ACC112 (cell line): ENCODE data around the gene PPP1R3C.

Experiments
- H2AFZ ChIP-seq: fragments of 200-600 bp; sonication (generic); one replicate; pipeline ENCODE4 v1.6.0; 2017; ENCODE audit warnings: antibody characterized with exemption, low read length; ENCODE audit not compliant: unreplicated experiment
- H3K27ac ChIP-seq: fragments of 200-600 bp; sonication (generic); 2 replicates; pipeline ENCODE4 v1.5.1; 2014; ENCODE audit warnings: low read depth, mild to moderate bottlenecking, antibody characterized with exemption, low read length, moderate library complexity
- H3K27me3 ChIP-seq: fragments of 200-600 bp; sonication (generic); 2 replicates; pipeline ENCODE4 v1.6.1; 2014; ENCODE audit warnings: mild to moderate bottlenecking, antibody characterized with exemption, low read length, moderate library complexity, mixed read lengths; ENCODE audit not compliant: insufficient read depth
- H3K36me3 ChIP-seq: fragments of 200-600 bp; sonication (generic); 2 replicates; pipeline ENCODE4 v1.6.1; 2016; ENCODE audit warnings: mild to moderate bottlenecking, antibody characterized with exemption, low read length, moderate library complexity, mixed read lengths; ENCODE audit not compliant: insufficient read depth
- H3K4me1 ChIP-seq: fragments of 200-600 bp; sonication (generic); one replicate; pipeline ENCODE4 v1.6.1; 2016; ENCODE audit warnings: low read length, mixed read lengths; ENCODE audit not compliant: insufficient read depth, unreplicated experiment, control insufficient read depth
- H3K4me3 ChIP-seq: fragments of 200-600 bp; sonication (generic); 2 replicates; pipeline ENCODE4 v1.5.1; 2014; ENCODE audit warnings: mild to moderate bottlenecking, low read depth, low read length
- H3K79me2 ChIP-seq: fragments of 200-600 bp; sonication (generic); one replicate; pipeline ENCODE4 v1.6.0; 2016; ENCODE audit warnings: low read length; ENCODE audit not compliant: control insufficient read depth, unreplicated experiment, insufficient read depth

PPP1R3C gene

GRCh38 chr10:91589658-91590035 lies 43.2 kb downstream of the PPP1R3C start:
- Histone ChIP-seq H3K4me3 (no peak overlapping the region), H3K27me3 (no peaks in the 10 kb centered on the region), H3K4me1 (peaks cover 43% of the 10 kb centered on the region), H3K79me2 (no peaks in the 10 kb centered on the region), H3K27ac (peak overlapping the region; percentile 83), H3K36me3 (no peaks in the 10 kb centered on the region), H2AFZ (no peak overlapping the region)

- no peaks in the 10 kb centered on the region for H3K36me3 ChIP-seq
- H3K27ac ChIP-seq: peak overlapping the region; percentile 83
- no peaks in the 10 kb centered on the region for H3K27me3 ChIP-seq
- H3K79me2 ChIP-seq: no peaks in the 10 kb centered on the region
- peak overlapping the region; percentile 18 for H3K4me3 ChIP-seq
- peaks cover 43% of the 10 kb centered on the region for H3K4me1 ChIP-seq
- no peak overlapping the region for H2AFZ ChIP-seq
Measured at GRCh38 chr10:91589015-91589657, 43.7 kb downstream of the PPP1R3C start.

- H3K4me3 ChIP-seq: peak overlapping the region; percentile 19
- H3K4me1 ChIP-seq: peaks cover 43% of the 10 kb centered on the region
- H2AFZ ChIP-seq: peak overlapping the region; percentile 52
- peak overlapping the region; percentile 83 for H3K27ac ChIP-seq
- no peaks in the 10 kb centered on the region for H3K79me2 ChIP-seq
- H3K36me3 ChIP-seq: no peaks in the 10 kb centered on the region
- H3K27me3 ChIP-seq: no peaks in the 10 kb centered on the region
Measured at GRCh38 chr10:91587710-91588638, 44.9 kb downstream of the PPP1R3C start.

GRCh38 chr10:91582153-91582554 lies 50.7 kb downstream of the PPP1R3C start:
- H3K36me3 ChIP-seq: no peaks in the 10 kb centered on the region

GRCh38 chr10:91579329-91579985 lies 53.4 kb downstream of the PPP1R3C start:
- Histone ChIP-seq H3K27me3 (no peaks in the 10 kb centered on the region), H2AFZ (no peak overlapping the region), H3K27ac (no peak overlapping the region), H3K4me1 (no peaks in the 10 kb centered on the region), H3K36me3 (no peaks in the 10 kb centered on the region), H3K4me3 (no peak overlapping the region), H3K79me2 (no peaks in the 10 kb centered on the region)

More at GRCh38 chr10:91582153-91582554, 50.7 kb downstream of the PPP1R3C start:
- H3K4me1 ChIP-seq: no peaks in the 10 kb centered on the region
- no peak overlapping the region for H2AFZ ChIP-seq
- no peaks in the 10 kb centered on the region for H3K79me2 ChIP-seq
- H3K27me3 ChIP-seq: no peaks in the 10 kb centered on the region
- no peak overlapping the region for H3K4me3 ChIP-seq
- H3K27ac ChIP-seq: no peak overlapping the region
